Activated CD4-positive, alpha-beta T cell treated with anti-CD3 and anti-CD28 coated beads, Interleukin-2, Interleukin-4, amounts not matched to agents 100 ng/mL and 50 ng/mL, durations not matched to agents 16 hours and 8 hours (primary cell): ENCODE results near the gene ELOVL4.

Experiments used
- DNase-seq: peaks from one replicate; pipeline ENCODE4 v3.0.0-alpha.2; 2020; ENCODE audit warnings: low spot score

Gene ELOVL4

GRCh38 chr6:79947191-79948186 is at the start of gene ELOVL4:
Gene ELOVL4, minus strand, starts transcription at chr6:79947553. Its CDS starts 274 bp downstream, at chr6:79947279.
- peak; percentile 55 for DNase-seq

GRCh38 chr6:79993911-79994309 is 46.6 kb upstream of the ELOVL4 start:
- no peak for DNase-seq

GRCh38 chr6:79993012-79993910 is 45.9 kb upstream of the ELOVL4 start:
- no peak for DNase-seq

GRCh38 chr6:79989641-79990040 is 42.3 kb upstream of the ELOVL4 start:
- no peak for DNase-seq

GRCh38 chr6:79985128-79985527 is 37.8 kb upstream of the ELOVL4 start:
- DNase-seq, result no peak

GRCh38 chr6:79984261-79984660 is 36.9 kb upstream of the ELOVL4 start:
- DNase-seq, result no peak

- DNase-seq, result no peak
These were observed 34.3 kb upstream of the ELOVL4 start for GRCh38 chr6:79981652-79982051.

GRCh38 chr6:79971193-79971592 is 23.8 kb upstream of the ELOVL4 start:
- no peak for DNase-seq

GRCh38 chr6:79969784-79970183 is 22.4 kb upstream of the ELOVL4 start:
- DNase-seq, result no peak

- no peak for DNase-seq
These were observed 19.8 kb upstream of the ELOVL4 start for GRCh38 chr6:79967178-79967577.

GRCh38 chr6:79964607-79965081 is 17.3 kb upstream of the ELOVL4 start:
- DNase-seq, result no peak

GRCh38 chr6:79954849-79955248 is 7.5 kb upstream of the ELOVL4 start:
- DNase-seq, result no peak

- DNase-seq, result peak; percentile 72
These were observed 1.9 kb upstream of the ELOVL4 start for GRCh38 chr6:79949233-79949632.

- peak; percentile 22 for DNase-seq
These were observed 822 bp downstream of the ELOVL4 start for GRCh38 chr6:79946272-79947190.

- DNase-seq, result no peak
These were observed 4.2 kb downstream of the ELOVL4 start for GRCh38 chr6:79943133-79943532.

- DNase-seq, result peak; percentile 37
These were observed 5.7 kb downstream of the ELOVL4 start for GRCh38 chr6:79941489-79942151.

- no peak for DNase-seq
These were observed 18.8 kb downstream of the ELOVL4 start for GRCh38 chr6:79928478-79928998.

GRCh38 chr6:79927758-79928157 is 19.6 kb downstream of the ELOVL4 start:
- no peak for DNase-seq

- DNase-seq, result no peak
These were observed 24.1 kb downstream of the ELOVL4 start for GRCh38 chr6:79923270-79923669.

- DNase-seq, result no peak
These were observed 25.3 kb downstream of the ELOVL4 start for GRCh38 chr6:79922018-79922417.

- DNase-seq, result peak; percentile 4
These were observed 34.0 kb downstream of the ELOVL4 start for GRCh38 chr6:79913369-79913768.
